ENCODE data around the gene PATJ. TPM values are rescaled to one million over a fixed set of nuclear protein-coding genes. Genes with fewer than 3 reads are reported as not detected.

PATJ gene
- total and polyA plus RNA-seq, 2 experiments from 2014 or later: 35.3 to 68.4 TPM

GRCh38 chr1:61953790-61954150, 211.5 kb downstream of the PATJ start:
- TF ChIP-seq CREB1 (CRISPR knock-in tag; IDR thresholded peaks at IDR 0.05; ENCODE audit: low read depth): no peak
- TF ChIP-seq REST (IDR thresholded peaks at IDR 0.05; ENCODE audit: unreplicated experiment): no peak
- TF ChIP-seq STAT1 (IDR thresholded peaks at IDR 0.05; ENCODE audit: unreplicated experiment): no peak
- no peak for TF ChIP-seq CTCF (conservative IDR thresholded peaks at IDR 0.05; ENCODE audit: low read depth in 2 of 2)
- TF ChIP-seq NANOG (IDR thresholded peaks at IDR 0.05; ENCODE audit: borderline replicate concordance): no peak
- no peak for TF ChIP-seq POLR2AphosphoS5 (IDR thresholded peaks at IDR 0.05; ENCODE audit: low read depth)
- no peak for TF ChIP-seq ZNF331 (CRISPR knock-in tag; IDR thresholded peaks at IDR 0.05; ENCODE audit: low read depth)
- no peak for TF ChIP-seq EZH2phosphoT487 (IDR thresholded peaks at IDR 0.05; ENCODE audit: unreplicated experiment)
- Mint-ChIP-seq H3K36me3 (ENCODE audit: low read depth) (no peaks in the 10 kb centered on the region; the same call in 2 of the 3 replicates), H3K9me3 (no peaks in the 10 kb centered on the region), H3K4me1 (peaks cover 61% of the 10 kb centered on the region), H3K27me3 (ENCODE audit: insufficient read depth, low read depth, poor library complexity) (no peaks in the 10 kb centered on the region), H3K4me3 (peak overlapping the region; percentile 46; the same call in 2 of the 3 replicates), H3K27ac (peak overlapping the region; percentile 88)
- H3K36me3 ChIP-seq (ENCODE audit: insufficient read depth): no peaks in the 10 kb centered on the region
- H3K79me2 ChIP-seq (replicated peaks; ENCODE audit: insufficient read depth): no peaks in the 10 kb centered on the region
- H3K27ac ChIP-seq (ENCODE audit: low read depth): no peak overlapping the region
- no peaks in the 10 kb centered on the region for H3K27me3 ChIP-seq (ENCODE audit: insufficient read depth)
- H3F3A ChIP-seq (replicated peaks; ENCODE audit: low read depth): no peaks in the 10 kb centered on the region
- ATAC-seq: no peak
- no peak overlapping the region for H2AFZ ChIP-seq
- H3K9me2 ChIP-seq (ENCODE audit: insufficient read depth): no peaks in the 10 kb centered on the region
- H3K4me3 ChIP-seq: no peak overlapping the region
- H3K4me1 ChIP-seq (ENCODE audit: insufficient read depth): peaks cover 49% of the 10 kb centered on the region
- no peak for DNase-seq (ENCODE audit: low spot score)
- no peaks in the 10 kb centered on the region for H4K20me1 ChIP-seq (replicated peaks; ENCODE audit: insufficient read depth)
- H3K4me2 ChIP-seq: 0 out of 2 replicates have a peak overlapping the region, but pooled peaks have one; percentile 39

GRCh38 chr1:61955261-61955660, 213.0 kb downstream of the PATJ start:
- Histone ChIP-seq H3F3A (replicated peaks; ENCODE audit: low read depth) (no peaks in the 10 kb centered on the region), H4K20me1 (replicated peaks; ENCODE audit: insufficient read depth) (no peaks in the 10 kb centered on the region), H3K4me1 (ENCODE audit: insufficient read depth) (peaks cover 49% of the 10 kb centered on the region), H3K27ac (ENCODE audit: low read depth) (no peak overlapping the region), H3K27me3 (ENCODE audit: insufficient read depth) (no peaks in the 10 kb centered on the region), H3K79me2 (replicated peaks; ENCODE audit: insufficient read depth) (no peaks in the 10 kb centered on the region), H3K9me2 (ENCODE audit: insufficient read depth) (no peaks in the 10 kb centered on the region), H3K4me2 (no peak overlapping the region), H3K4me3 (no peak overlapping the region), H3K36me3 (ENCODE audit: insufficient read depth) (no peaks in the 10 kb centered on the region), H2AFZ (no peak overlapping the region)
- no peak for DNase-seq (ENCODE audit: low spot score)
- Mint-ChIP-seq H3K36me3 (ENCODE audit: low read depth) (no peaks in the 10 kb centered on the region; the same call in 2 of the 3 replicates), H3K4me3 (no peak overlapping the region), H3K27ac (no peak overlapping the region), H3K9me3 (no peaks in the 10 kb centered on the region), H3K4me1 (peaks cover 62% of the 10 kb centered on the region), H3K27me3 (ENCODE audit: insufficient read depth, low read depth, poor library complexity) (no peaks in the 10 kb centered on the region)
- no peak for ATAC-seq
- TF ChIP-seq EZH2phosphoT487 (IDR thresholded peaks at IDR 0.05; ENCODE audit: unreplicated experiment): no peak
- TF ChIP-seq CREB1 (CRISPR knock-in tag; IDR thresholded peaks at IDR 0.05; ENCODE audit: low read depth): no peak
- no peak for TF ChIP-seq STAT1 (IDR thresholded peaks at IDR 0.05; ENCODE audit: unreplicated experiment)
- TF ChIP-seq REST (IDR thresholded peaks at IDR 0.05; ENCODE audit: unreplicated experiment): no peak
- TF ChIP-seq ETS1 (IDR thresholded peaks at IDR 0.05): no peak
- no peak for TF ChIP-seq EZH2 (IDR thresholded peaks at IDR 0.05; ENCODE audit: low read depth, unreplicated experiment)
